SK-N-SH treated with all-trans-retinoic acid at 6 μM for 48 hours (cell line): ENCODE results near the gene FAM13A.

Experiments
- ATAC-seq: fragments of 200-7000 bp; cut with Tn5 transposase; 3 replicates; pipeline ENCODE4 v1.9.1; 2020; ENCODE audit warnings: mild to moderate bottlenecking, moderate library complexity
- ARNTL ChIP-seq: fragments of 450-650 bp; formaldehyde crosslinking; IDR thresholded peaks from 2 replicates; pipeline ENCODE4 v1.5.0; 2020; ENCODE audit warnings: low read depth, mild to moderate bottlenecking, moderate library complexity, borderline replicate concordance
- BACH2 ChIP-seq: fragments of 250-450 bp; sonication (Bioruptor Pico); IDR thresholded peaks from 2 replicates; pipeline ENCODE4 v1.9.0; 2021; ENCODE audit warnings: mild to moderate bottlenecking, borderline replicate concordance
- ESRRG ChIP-seq: fragments of 250-450 bp; sonication (Bioruptor Pico); IDR thresholded peaks from 2 replicates; pipeline ENCODE4 v1.6.1; 2021; ENCODE audit warnings: mild to moderate bottlenecking
- GLIS3 ChIP-seq: fragments of 250-450 bp; sonication (Bioruptor Pico); IDR thresholded peaks from 2 replicates; pipeline ENCODE4 v1.5.0; 2020; ENCODE audit warnings: mild to moderate bottlenecking, moderate library complexity
- ISL1 ChIP-seq: fragments of 250-450 bp; sonication (Bioruptor Pico); IDR thresholded peaks from 2 replicates; pipeline ENCODE4 v2.1.2; 2022; ENCODE audit warnings: mild to moderate bottlenecking, moderate library complexity
- PATZ1 ChIP-seq: fragments of 250-450 bp; sonication (Bioruptor Pico); IDR thresholded peaks from 2 replicates; pipeline ENCODE4 v1.8.0; 2020; ENCODE audit warnings: mild to moderate bottlenecking, moderate library complexity, borderline replicate concordance
- POU6F1 ChIP-seq: fragments of 250-450 bp; sonication (Bioruptor Pico); IDR thresholded peaks from 2 replicates; pipeline ENCODE4 v1.8.0; 2021; ENCODE audit warnings: low read depth, mild to moderate bottlenecking, moderate library complexity, borderline replicate concordance
- PPARA ChIP-seq: fragments of 250-450 bp; sonication (Bioruptor Pico); IDR thresholded peaks from 2 replicates; pipeline ENCODE4 v1.5.0; 2020; ENCODE audit warnings: mild to moderate bottlenecking, borderline replicate concordance
- RARB ChIP-seq: fragments of 250-450 bp; sonication (Bioruptor Pico); IDR thresholded peaks from 2 replicates; pipeline ENCODE4 v1.8.0; 2021; ENCODE audit warnings: mild to moderate bottlenecking, moderate library complexity
- TCF4 ChIP-seq: fragments of 250-450 bp; sonication (Bioruptor Pico); IDR thresholded peaks from 2 replicates; pipeline ENCODE4 v1.8.0; 2021; ENCODE audit warnings: mild to moderate bottlenecking, moderate library complexity, borderline replicate concordance
- TOX ChIP-seq: fragments of 250-450 bp; sonication (Bioruptor Pico); IDR thresholded peaks from 2 replicates; pipeline ENCODE4 v1.8.0; 2021; ENCODE audit warnings: mild to moderate bottlenecking, moderate library complexity, borderline replicate concordance
- ZC3H10 ChIP-seq: fragments of 250-450 bp; sonication (Bioruptor Pico); IDR thresholded peaks from 2 replicates; pipeline ENCODE4 v1.5.1; 2021; ENCODE audit warnings: mild to moderate bottlenecking, moderate library complexity
- ZFP30 ChIP-seq: fragments of 450-650 bp; formaldehyde crosslinking; IDR thresholded peaks from 2 replicates; pipeline ENCODE4 v1.5.0; 2022; ENCODE audit warnings: mild to moderate bottlenecking, moderate library complexity
- ZNF565 ChIP-seq: fragments of 450-650 bp; formaldehyde crosslinking; conservative IDR thresholded peaks from 2 replicates; pipeline ENCODE4 v1.5.0; 2020; ENCODE audit warnings: low read depth, mild to moderate bottlenecking, moderate library complexity
- ZNF70 ChIP-seq: fragments of 450-650 bp; formaldehyde crosslinking; IDR thresholded peaks from 2 replicates; pipeline ENCODE4 v1.5.0; 2020; ENCODE audit warnings: mild to moderate bottlenecking, moderate library complexity
- TF ChIP-seq, protein P1 (sequence below): fragments of 250-450 bp; sonication (Bioruptor Pico); IDR thresholded peaks from 2 replicates; pipeline ENCODE4 v1.5.1; 2020; ENCODE audit warnings: low read depth, mild to moderate bottlenecking, moderate library complexity
- TF ChIP-seq, protein P2 (sequence below): fragments of 250-450 bp; sonication (Bioruptor Pico); IDR thresholded peaks from 2 replicates; pipeline ENCODE4 v1.5.1; 2021; ENCODE audit warnings: mild to moderate bottlenecking, moderate library complexity
- TF ChIP-seq, protein P3 (sequence below): fragments of 250-450 bp; sonication (Bioruptor Pico); IDR thresholded peaks from 2 replicates; pipeline ENCODE4 v1.5.0; 2020; ENCODE audit warnings: mild to moderate bottlenecking, moderate library complexity

The FAM13A gene

DNA sequence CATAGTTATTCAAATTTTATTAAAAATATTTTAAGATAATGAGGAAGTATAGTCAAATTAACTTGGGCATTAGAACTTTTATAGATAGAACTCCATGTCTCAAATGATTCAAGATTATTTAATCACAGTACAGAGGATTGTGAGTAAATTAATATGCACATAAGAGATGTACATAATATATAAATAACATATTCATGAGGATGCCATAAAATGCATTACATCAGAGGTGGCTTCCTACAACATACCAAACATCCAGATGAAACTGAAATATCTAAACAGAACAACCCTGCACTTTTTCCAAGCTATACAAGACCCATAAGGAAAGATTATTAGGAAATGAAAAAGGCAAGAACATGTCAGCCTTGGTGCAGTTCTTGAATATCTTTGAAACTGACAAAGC, 268.1 kb downstream of the FAM13A start:
- TF ChIP-seq, protein P1, sequence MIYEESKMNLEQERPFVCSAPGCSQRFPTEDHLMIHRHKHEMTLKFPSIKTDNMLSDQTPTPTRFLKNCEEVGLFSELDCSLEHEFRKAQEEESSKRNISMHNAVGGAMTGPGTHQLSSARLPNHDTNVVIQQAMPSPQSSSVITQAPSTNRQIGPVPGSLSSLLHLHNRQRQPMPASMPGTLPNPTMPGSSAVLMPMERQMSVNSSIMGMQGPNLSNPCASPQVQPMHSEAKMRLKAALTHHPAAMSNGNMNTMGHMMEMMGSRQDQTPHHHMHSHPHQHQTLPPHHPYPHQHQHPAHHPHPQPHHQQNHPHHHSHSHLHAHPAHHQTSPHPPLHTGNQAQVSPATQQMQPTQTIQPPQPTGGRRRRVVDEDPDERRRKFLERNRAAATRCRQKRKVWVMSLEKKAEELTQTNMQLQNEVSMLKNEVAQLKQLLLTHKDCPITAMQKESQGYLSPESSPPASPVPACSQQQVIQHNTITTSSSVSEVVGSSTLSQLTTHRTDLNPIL (CRISPR knock-in tag) = no peak
- TF ChIP-seq GLIS3 (CRISPR knock-in tag) = no peak
- TF ChIP-seq ZFP30 (CRISPR knock-in tag) = no peak
- TF ChIP-seq ARNTL (CRISPR knock-in tag) = no peak
- TF ChIP-seq TOX (CRISPR knock-in tag) = no peak
- TF ChIP-seq TCF4 (CRISPR knock-in tag) = no peak
- TF ChIP-seq ZNF565 (CRISPR knock-in tag) = no peak
- no peak for TF ChIP-seq RARB (CRISPR knock-in tag)
- no peak for TF ChIP-seq POU6F1 (CRISPR knock-in tag)
- TF ChIP-seq, protein P2, sequence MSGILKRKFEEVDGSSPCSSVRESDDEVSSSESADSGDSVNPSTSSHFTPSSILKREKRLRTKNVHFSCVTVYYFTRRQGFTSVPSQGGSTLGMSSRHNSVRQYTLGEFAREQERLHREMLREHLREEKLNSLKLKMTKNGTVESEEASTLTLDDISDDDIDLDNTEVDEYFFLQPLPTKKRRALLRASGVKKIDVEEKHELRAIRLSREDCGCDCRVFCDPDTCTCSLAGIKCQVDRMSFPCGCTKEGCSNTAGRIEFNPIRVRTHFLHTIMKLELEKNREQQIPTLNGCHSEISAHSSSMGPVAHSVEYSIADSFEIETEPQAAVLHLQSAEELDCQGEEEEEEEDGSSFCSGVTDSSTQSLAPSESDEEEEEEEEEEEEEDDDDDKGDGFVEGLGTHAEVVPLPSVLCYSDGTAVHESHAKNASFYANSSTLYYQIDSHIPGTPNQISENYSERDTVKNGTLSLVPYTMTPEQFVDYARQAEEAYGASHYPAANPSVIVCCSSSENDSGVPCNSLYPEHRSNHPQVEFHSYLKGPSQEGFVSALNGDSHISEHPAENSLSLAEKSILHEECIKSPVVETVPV = no peak
- TF ChIP-seq PATZ1 (CRISPR knock-in tag) = no peak
- no peak for TF ChIP-seq ESRRG (CRISPR knock-in tag)
- TF ChIP-seq BACH2 = no peak
- no peak for TF ChIP-seq ZC3H10 (CRISPR knock-in tag)
- TF ChIP-seq ZNF70 (CRISPR knock-in tag) = no peak
- TF ChIP-seq ISL1 (CRISPR knock-in tag) = no peak
- ATAC-seq = no peak

DNA sequence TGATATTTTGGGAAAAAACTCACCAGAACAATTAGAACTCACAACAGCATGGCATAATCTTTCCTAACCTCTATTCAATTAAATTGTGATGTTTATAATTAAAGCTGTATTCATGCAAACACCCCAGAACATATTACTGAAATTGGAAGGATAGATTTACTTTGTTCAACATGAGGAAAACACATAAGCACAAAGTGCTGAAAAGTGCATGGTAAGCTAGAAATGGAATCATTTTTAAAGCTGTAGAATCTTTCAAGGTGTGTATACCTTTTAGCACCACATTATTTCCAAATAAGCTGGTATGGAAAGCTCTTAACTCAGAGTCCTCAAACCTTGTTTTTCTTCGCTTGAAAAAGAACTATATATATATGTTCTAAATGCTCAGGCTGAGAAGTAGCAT, 268.6 kb downstream of the FAM13A start:
- no peak for ATAC-seq

More for the DNA sequence above, 268.6 kb downstream of the FAM13A start:
- TF ChIP-seq GLIS3 (CRISPR knock-in tag) (no peak), RARB (CRISPR knock-in tag) (no peak), ARNTL (CRISPR knock-in tag) (no peak), ZFP30 (CRISPR knock-in tag) (no peak), TCF4 (CRISPR knock-in tag) (no peak), PPARA (CRISPR knock-in tag) (no peak), PATZ1 (CRISPR knock-in tag) (no peak), ZC3H10 (CRISPR knock-in tag) (no peak)
- TF ChIP-seq, protein P3, sequence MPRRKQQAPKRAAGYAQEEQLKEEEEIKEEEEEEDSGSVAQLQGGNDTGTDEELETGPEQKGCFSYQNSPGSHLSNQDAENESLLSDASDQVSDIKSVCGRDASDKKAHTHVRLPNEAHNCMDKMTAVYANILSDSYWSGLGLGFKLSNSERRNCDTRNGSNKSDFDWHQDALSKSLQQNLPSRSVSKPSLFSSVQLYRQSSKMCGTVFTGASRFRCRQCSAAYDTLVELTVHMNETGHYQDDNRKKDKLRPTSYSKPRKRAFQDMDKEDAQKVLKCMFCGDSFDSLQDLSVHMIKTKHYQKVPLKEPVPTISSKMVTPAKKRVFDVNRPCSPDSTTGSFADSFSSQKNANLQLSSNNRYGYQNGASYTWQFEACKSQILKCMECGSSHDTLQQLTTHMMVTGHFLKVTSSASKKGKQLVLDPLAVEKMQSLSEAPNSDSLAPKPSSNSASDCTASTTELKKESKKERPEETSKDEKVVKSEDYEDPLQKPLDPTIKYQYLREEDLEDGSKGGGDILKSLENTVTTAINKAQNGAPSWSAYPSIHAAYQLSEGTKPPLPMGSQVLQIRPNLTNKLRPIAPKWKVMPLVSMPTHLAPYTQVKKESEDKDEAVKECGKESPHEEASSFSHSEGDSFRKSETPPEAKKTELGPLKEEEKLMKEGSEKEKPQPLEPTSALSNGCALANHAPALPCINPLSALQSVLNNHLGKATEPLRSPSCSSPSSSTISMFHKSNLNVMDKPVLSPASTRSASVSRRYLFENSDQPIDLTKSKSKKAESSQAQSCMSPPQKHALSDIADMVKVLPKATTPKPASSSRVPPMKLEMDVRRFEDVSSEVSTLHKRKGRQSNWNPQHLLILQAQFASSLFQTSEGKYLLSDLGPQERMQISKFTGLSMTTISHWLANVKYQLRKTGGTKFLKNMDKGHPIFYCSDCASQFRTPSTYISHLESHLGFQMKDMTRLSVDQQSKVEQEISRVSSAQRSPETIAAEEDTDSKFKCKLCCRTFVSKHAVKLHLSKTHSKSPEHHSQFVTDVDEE (CRISPR knock-in tag) = no peak
- TF ChIP-seq, protein P1 (CRISPR knock-in tag) = no peak
- TF ChIP-seq, protein P2 = no peak
